Right cardiac atrium (tissue), 5 donors: Measurements from ENCODE around the gene IGFALS. TPM values are rescaled to one million over a fixed set of nuclear protein-coding genes. Genes with fewer than 3 reads are reported as not detected.

Experiments used
- ATAC-seq, 2 donors: fragments of 200-7000 bp; cut with Tn5 transposase; one replicate each; pipeline versions ENCODE4 v1.8.0 to v1.9.1; 2020; ENCODE audit warnings: moderate library complexity in 2 of 2, mild to moderate bottlenecking in 1 of 2
- DNase-seq, 3 donors: peaks; one replicate each; pipeline ENCODE4 v3.0.0-alpha.2; 2020
- H3K27ac ChIP-seq: one replicate; pipeline ENCODE4 v1.5.1; 2013; ENCODE audit warnings: mild to moderate bottlenecking, low read length, control low read depth, moderate library complexity
- H3K27me3 ChIP-seq: one replicate; pipeline ENCODE4 v1.6.1; 2013; ENCODE audit not compliant: control insufficient read depth, insufficient read depth
- H3K4me1 ChIP-seq: one replicate; pipeline ENCODE4 v1.6.1; 2013; ENCODE audit warnings: low read length; ENCODE audit not compliant: control insufficient read depth, insufficient read depth
- H3K4me3 ChIP-seq: one replicate; pipeline ENCODE4 v1.5.1; 2013; ENCODE audit warnings: low read length, control low read depth
- H3K9me3 ChIP-seq: one replicate; pipeline ENCODE4 v1.6.1; 2013; ENCODE audit warnings: low read length; ENCODE audit not compliant: control insufficient read depth
- WGBS: extraction: QIAGEN DNeasy Blood & Tissue Kit; methylation state at CpG from one replicate; pipeline ENCODE4 v1.1.7; 2013; 5-methylcytosine and 5-hydroxymethylcytosine counted together
- intact Hi-C, 4 donors: fragments of 100-400 bp; cut with DNase I; formaldehyde crosslinking; loops; one replicate each; pipeline versions ENCODE4 v1.11.0 to v1.14.0; 2022 to 2023
- polyA plus RNA-seq: library from polyadenylated mRNA; stranded (reverse); fragments of 200-250 nt; gene quantifications from one replicate; pipeline ENCODE4 v1.2.3, GENCODE V29; 2013
- total RNA-seq, 4 donors: library from RNA; stranded (reverse); fragmentation: NEBNext Ultra II Directional; extraction: Animal tissue kit (Norgen Biotek cat#: 25700); gene quantifications; one replicate each; pipeline ENCODE4 v1.2.1, GENCODE V29; 2021
- donor health status: healthy with polysubstance abuse.
- donor health status: DM: no; HTN: yes; CAD: no.
- donor health status: DM: no; HTN: no; CAD: no.
- donor health status: DM: no; HTN: yes; CAD: no; lungs with severe emphysema.
- donor health status: DM: yes; HTN: yes; CAD: no.

IGFALS gene
- total and polyA plus RNA-seq, 5 donors, result 0.05 TPM; not detected in 4

DNA sequence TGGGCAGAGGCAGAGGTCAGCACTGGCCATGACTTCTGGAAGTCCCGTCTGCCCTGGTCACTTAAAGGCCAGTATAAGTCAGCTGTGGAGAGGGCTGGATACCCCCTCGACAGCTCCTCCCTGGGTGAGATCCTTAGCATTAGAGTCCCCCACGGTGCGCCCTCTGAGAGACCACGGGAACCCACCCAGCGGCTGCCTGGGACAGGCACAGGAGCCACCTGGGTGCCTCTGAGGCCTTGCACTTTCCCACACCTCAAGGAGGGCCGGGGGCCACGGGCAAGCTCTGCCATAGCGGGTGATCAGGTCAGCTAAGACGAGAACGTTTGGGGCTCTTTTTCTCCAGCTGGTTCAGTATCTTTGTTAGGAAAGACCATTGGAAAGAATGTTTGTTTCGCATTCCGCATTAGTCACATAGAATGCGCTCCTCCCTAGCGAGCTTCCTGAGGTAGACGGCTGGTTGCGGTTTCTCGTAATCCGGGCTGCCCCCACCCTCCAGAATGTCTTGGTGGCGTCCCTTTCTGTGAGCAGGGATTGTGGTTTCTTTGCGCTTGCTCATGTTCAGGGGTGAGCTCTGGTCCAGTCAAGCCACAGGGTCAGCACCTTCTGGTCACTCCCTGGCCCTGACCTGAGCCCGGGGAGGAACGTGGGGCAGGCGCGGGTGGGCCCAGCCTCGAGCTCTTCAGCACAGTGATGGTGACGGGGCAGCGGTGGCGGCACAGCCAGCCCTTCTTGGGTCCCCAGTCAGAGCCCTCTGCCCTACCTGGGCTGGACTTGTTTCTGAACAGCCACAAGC, 47.4 kb downstream of the IGFALS start:
- no peaks in the 10 kb centered on the region for H3K9me3 ChIP-seq
- H3K27ac ChIP-seq, result no peak overlapping the region
- DNase-seq (no peak), ATAC-seq (no peak)
- intact Hi-C loops, result no loop called here
- no peaks in the 10 kb centered on the region for H3K27me3 ChIP-seq
- H3K4me3 ChIP-seq, result no peak overlapping the region
- WGBS, result 92% methylated on average over 29 of the region's 29 CpGs
- H3K4me1 ChIP-seq, result no peaks in the 10 kb centered on the region

DNA sequence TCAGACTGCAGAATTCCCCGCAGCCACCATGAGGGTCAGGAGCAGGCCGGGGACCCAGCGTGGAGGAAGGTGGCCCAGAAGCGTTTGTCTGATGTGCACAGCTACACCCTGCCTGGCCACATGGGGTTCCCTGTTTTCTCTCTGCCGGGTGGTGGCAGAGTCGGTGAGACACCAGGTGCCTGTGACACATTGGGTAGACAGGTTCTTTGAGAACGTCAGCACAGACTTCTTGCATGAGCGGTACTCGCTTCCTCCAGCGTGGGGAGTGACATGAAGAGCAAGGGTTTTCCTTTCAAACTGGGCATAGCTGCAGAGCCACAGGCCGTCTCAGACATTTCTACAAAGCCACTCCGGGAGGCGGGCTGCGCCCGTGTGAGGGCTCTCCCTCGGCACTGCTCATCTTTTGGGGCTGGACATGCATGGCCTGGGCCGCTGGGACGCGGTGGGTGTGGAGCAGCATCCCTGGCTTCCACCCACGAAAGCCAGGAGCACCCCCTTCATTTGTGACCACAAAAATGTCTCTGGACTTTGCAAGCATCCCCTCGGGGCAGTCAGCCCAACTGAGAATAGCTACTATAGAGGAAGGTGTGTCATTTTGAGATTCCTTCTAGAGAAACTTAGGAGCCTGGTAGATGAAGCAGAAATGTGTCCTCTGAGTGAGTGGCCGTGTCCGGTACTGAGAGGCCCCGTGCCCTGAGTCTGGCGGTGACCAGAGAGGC, 48.2 kb downstream of the IGFALS start:
- intact Hi-C loops, result no loop called here
- Histone ChIP-seq H3K27ac (no peak overlapping the region), H3K4me1 (no peaks in the 10 kb centered on the region), H3K4me3 (no peak overlapping the region), H3K9me3 (no peaks in the 10 kb centered on the region), H3K27me3 (no peaks in the 10 kb centered on the region)
- no peak for DNase-seq
- ATAC-seq, result no peak
- WGBS, result 92% methylated on average over 25 of the region's 25 CpGs

DNA sequence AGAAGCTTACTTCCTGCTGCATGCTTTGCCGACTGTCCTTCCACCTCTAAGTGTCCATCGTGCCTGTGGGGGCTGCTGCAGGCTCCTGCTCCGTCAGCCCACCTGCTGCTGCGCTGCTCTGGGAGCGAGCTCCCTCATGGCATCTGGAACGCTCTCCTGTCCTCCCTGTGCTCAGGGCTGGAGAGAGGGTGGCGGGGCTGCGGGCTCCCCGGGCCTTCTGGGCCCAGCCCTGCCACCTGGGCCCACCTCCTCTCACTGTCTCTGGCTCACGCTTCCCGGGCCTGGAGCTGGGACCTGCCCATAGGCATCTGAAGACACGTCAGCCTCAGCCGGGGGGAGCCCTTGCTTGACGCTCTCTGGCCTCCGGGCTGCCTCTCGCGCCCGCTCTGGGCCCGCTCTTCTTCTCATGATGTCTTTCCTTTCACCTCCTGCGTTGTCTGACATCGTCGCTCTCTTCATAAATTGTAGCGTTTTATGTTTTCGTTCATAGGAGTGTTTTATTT, 49.1 kb downstream of the IGFALS start:
- no peak for DNase-seq
- intact Hi-C loops, result no loop called here
- no peak overlapping the region for H3K27ac ChIP-seq
- H3K27me3 ChIP-seq, result no peaks in the 10 kb centered on the region
- WGBS, result 90% methylated on average over 24 of the region's 24 CpGs
- ATAC-seq, result no peak
- no peaks in the 10 kb centered on the region for H3K4me1 ChIP-seq
- H3K4me3 ChIP-seq, result no peak overlapping the region
- no peaks in the 10 kb centered on the region for H3K9me3 ChIP-seq

DNA sequence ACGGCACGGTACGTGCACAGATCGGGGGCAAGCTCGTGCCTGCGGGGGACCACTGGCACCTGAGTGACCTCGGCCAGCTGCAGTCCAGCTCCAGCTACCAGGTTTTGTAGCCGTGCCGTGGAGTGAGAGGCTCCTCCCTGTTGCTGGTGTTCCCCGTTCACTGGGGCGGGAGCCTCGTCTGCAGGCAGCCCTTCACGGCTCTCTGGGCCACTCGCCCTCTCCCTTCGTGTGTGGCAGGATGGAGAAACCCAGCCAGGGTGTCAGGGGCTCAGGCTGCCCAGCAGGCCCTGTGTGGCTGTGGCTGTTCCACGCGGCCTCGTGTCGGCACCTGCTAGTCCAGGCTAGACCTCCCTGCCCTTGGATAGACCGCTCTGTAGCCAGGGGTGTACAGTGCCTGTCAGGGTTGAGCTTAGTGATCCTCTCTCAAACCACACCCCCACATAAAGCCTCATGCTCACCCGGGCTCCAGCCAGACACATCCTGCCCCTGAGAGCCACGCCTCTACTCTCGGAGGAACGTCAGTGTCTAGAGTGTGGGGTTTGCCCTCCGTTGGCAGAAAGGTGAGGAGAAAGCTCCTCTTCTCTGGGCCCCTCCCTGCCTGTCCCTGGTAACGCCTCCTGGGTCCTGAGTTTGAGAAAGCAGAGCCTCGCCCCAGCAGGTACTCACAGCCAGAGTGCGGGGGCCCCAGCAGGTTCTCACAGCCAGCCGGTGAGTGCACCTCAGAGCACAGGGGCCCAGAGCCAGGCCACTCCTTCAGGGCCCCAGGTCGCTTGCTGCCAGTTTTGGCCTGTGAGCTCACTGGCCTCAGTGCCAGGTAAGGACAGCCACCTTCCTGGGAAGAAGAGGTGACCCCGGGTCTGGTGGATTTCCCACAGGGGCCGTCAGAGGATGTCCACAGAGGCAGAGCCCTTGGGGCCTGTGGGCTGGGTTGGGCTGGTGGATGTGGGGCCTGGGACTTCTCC, 49.8 kb downstream of the IGFALS start:
- H3K27ac ChIP-seq, result no peak overlapping the region
- ATAC-seq, result peak in 1 of 2 donors; percentile 8
- 90% methylated on average over 32 of the region's 32 CpGs for WGBS

DNA sequence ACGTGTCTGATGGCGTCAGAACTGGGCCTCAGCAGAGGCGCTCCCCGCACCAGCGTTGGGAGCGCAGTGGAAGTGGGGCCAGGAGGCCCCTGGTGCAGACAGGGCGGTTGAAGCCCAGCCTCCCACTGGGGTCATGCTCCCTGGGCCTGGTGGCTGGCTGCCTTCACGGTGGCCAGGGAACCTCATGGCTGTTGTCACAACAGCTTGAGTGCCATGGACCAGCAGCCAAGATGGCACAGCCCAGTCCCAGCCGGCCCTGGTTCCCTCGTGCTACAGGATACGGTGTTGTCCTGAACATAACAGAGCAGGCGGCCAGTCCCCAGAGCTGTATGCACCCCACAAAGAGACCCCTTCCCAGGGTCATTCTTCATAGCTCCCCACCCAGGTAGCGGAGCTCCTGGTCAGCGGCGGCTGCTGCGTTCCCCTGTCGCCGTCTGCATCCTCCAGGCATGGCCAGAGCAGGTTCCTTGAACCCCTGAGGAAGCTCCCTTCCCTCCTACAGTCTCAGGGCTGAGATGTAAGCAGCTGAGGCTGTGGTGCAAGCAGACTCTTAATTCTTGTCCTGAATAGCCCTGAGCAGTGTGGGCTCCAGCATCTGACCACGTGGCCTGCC, 51.8 kb downstream of the IGFALS start:
- 89% methylated on average over 19 of the region's 19 CpGs for WGBS
- H3K27ac ChIP-seq, result no peak overlapping the region
- H3K4me3 ChIP-seq, result no peak overlapping the region
- no peaks in the 10 kb centered on the region for H3K9me3 ChIP-seq
- ATAC-seq, result peak; percentile 24
- intact Hi-C loops, result no loop called here
- H3K27me3 ChIP-seq, result no peaks in the 10 kb centered on the region
- peak in 1 of 3 donors; percentile 30 for DNase-seq
- H3K4me1 ChIP-seq, result no peaks in the 10 kb centered on the region

More for the DNA sequence above, 49.8 kb downstream of the IGFALS start:
- intact Hi-C loops, result no loop called here
- Histone ChIP-seq H3K9me3 (no peaks in the 10 kb centered on the region), H3K4me1 (no peaks in the 10 kb centered on the region), H3K4me3 (no peak overlapping the region), H3K27me3 (no peaks in the 10 kb centered on the region)
- DNase-seq, result no peak

DNA sequence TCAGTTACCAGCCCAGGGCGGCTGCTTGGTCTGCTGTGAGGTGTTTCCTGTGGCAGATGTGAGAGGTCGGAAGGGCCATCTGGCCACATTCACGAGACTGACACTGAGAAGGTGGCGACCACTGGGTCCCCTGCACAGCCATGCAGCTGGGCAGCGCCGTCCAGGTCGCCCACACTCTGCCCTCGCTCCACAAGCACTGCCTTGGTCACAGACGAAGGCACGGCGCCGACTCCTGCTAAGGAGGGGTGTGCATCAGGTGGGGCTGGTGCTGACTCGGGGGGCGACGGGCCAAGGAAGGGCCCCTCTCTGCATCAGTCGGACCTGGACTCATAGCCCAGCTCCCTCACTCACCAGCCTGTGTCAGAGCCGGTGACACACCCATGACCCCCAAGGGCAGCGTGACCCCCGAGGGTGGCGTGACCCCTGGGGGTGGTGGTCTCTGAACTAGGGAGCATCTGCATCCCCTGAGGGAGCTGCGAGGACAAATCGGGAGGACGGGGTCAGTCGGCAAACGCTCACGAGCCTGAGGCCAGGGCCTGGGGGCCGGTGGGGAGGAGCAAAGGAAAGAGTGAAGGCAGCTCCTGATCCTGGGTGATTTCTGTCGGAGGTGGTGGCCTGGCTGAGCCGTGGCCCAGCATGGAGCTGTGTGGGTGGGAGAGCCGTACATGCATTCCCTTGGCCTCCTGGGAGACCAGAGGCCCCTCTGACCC, 52.6 kb downstream of the IGFALS start:
- Histone ChIP-seq H3K9me3 (no peaks in the 10 kb centered on the region), H3K27me3 (no peaks in the 10 kb centered on the region), H3K4me1 (no peaks in the 10 kb centered on the region), H3K27ac (no peak overlapping the region), H3K4me3 (no peak overlapping the region)
- WGBS, result 90% methylated on average over 30 of the region's 30 CpGs
- intact Hi-C loops, result no loop called here
- DNase-seq (no peak), ATAC-seq (peak; percentile 15 to 27)

Other genes starting within 250 kb of the IGFALS start
- 10 to 100 TPM in 3 of 4 donors, 1 to 10 TPM in 1; 9.7 to 14.2 (median 13.0) TPM for gene IFT140, start 181.6 kb downstream of the IGFALS start, total RNA-seq
- gene IFT140, start 181.6 kb downstream of the IGFALS start, polyA plus RNA-seq, result 7.4 TPM
- gene CRAMP1, start 181.3 kb downstream of the IGFALS start, total RNA-seq, result 10 to 100 TPM; 11.0 to 18.4 (median 13.7) TPM
- 7.1 TPM for gene CRAMP1, start 181.3 kb downstream of the IGFALS start, polyA plus RNA-seq
- 10 to 100 TPM; 18.5 to 38.3 (median 25.3) TPM for gene JPT2, start 115.4 kb downstream of the IGFALS start, total RNA-seq
- 11.9 TPM for gene JPT2, start 115.4 kb downstream of the IGFALS start, polyA plus RNA-seq
- 10 to 100 TPM; 71.1 to 87.6 (median 79.8) TPM for gene MAPK8IP3, start 87.5 kb downstream of the IGFALS start, total RNA-seq
- gene MAPK8IP3, start 87.5 kb downstream of the IGFALS start, polyA plus RNA-seq, result 69.3 TPM
- gene NME3, start 22.2 kb downstream of the IGFALS start, total RNA-seq, result 10 to 100 TPM; 36.5 to 55.4 (median 47.4) TPM
- 75.2 TPM for gene NME3, start 22.2 kb downstream of the IGFALS start, polyA plus RNA-seq
- gene EME2, start 20.9 kb downstream of the IGFALS start, total RNA-seq, result 10 to 100 TPM in 2 of 4 donors, 1 to 10 TPM in 2; 8.1 to 11.3 (median 9.8) TPM
- 6.3 TPM for gene EME2, start 20.9 kb downstream of the IGFALS start, polyA plus RNA-seq
- gene MRPS34, start 20.6 kb downstream of the IGFALS start, total RNA-seq, result 10 to 100 TPM; 53.3 to 80.0 (median 69.1) TPM
- 91.4 TPM for gene MRPS34, start 20.6 kb downstream of the IGFALS start, polyA plus RNA-seq
- 10 to 100 TPM; 24.5 to 41.3 (median 34.1) TPM for gene SPSB3, start 11.1 kb downstream of the IGFALS start, total RNA-seq
- gene SPSB3, start 11.1 kb downstream of the IGFALS start, polyA plus RNA-seq, result 51.8 TPM
- gene NUBP2, start 10.7 kb downstream of the IGFALS start, total RNA-seq, result 10 to 100 TPM; 33.1 to 39.1 (median 35.9) TPM
- 45.3 TPM for gene NUBP2, start 10.7 kb downstream of the IGFALS start, polyA plus RNA-seq
- gene HAGH, start 33.1 kb upstream of the IGFALS start, total RNA-seq, result 100 to 1,000 TPM; 123 to 155 (median 141) TPM
- 224 TPM for gene HAGH, start 33.1 kb upstream of the IGFALS start, polyA plus RNA-seq
- gene FAHD1, start 33.5 kb upstream of the IGFALS start, total RNA-seq, result 10 to 100 TPM; 18.8 to 26.5 (median 22.6) TPM
- gene FAHD1, start 33.5 kb upstream of the IGFALS start, polyA plus RNA-seq, result 46.4 TPM
- gene MEIOB, start 78.5 kb upstream of the IGFALS start, total RNA-seq, result not detected
- gene MEIOB, start 78.5 kb upstream of the IGFALS start, polyA plus RNA-seq, result not detected
- gene HS3ST6, start 124.7 kb upstream of the IGFALS start, total RNA-seq, result not detected
- not detected for gene HS3ST6, start 124.7 kb upstream of the IGFALS start, polyA plus RNA-seq
- 10 to 100 TPM; 18.0 to 34.0 (median 26.2) TPM for gene MSRB1, start 149.5 kb upstream of the IGFALS start, total RNA-seq
- 39.2 TPM for gene MSRB1, start 149.5 kb upstream of the IGFALS start, polyA plus RNA-seq
- gene RPL3L, start 161.0 kb upstream of the IGFALS start, total RNA-seq, result 10 to 100 TPM; 21.1 to 47.2 (median 24.2) TPM
- 37.3 TPM for gene RPL3L, start 161.0 kb upstream of the IGFALS start, polyA plus RNA-seq
- 100 to 1,000 TPM; 397 to 535 (median 467) TPM for gene NDUFB10, start 165.8 kb upstream of the IGFALS start, total RNA-seq
- 1,316 TPM for gene NDUFB10, start 165.8 kb upstream of the IGFALS start, polyA plus RNA-seq
- gene RPS2, start 171.1 kb upstream of the IGFALS start, total RNA-seq, result 1,000 to 10,000 TPM in 3 of 4 donors, 100 to 1,000 TPM in 1; 947 to 1,371 (median 1,063) TPM
- gene RPS2, start 171.1 kb upstream of the IGFALS start, polyA plus RNA-seq, result 1,244 TPM
- not detected for gene RNF151, start 173.2 kb upstream of the IGFALS start, total RNA-seq
- not detected for gene RNF151, start 173.2 kb upstream of the IGFALS start, polyA plus RNA-seq
- gene TBL3, start 178.3 kb upstream of the IGFALS start, total RNA-seq, result 10 to 100 TPM; 19.0 to 22.8 (median 19.7) TPM
- gene TBL3, start 178.3 kb upstream of the IGFALS start, polyA plus RNA-seq, result 39.6 TPM
- gene NOXO1, start 187.8 kb upstream of the IGFALS start, total RNA-seq, result not detected
- 0.29 TPM for gene NOXO1, start 187.8 kb upstream of the IGFALS start, polyA plus RNA-seq
- gene GFER, start 190.5 kb upstream of the IGFALS start, total RNA-seq, result 10 to 100 TPM; 19.6 to 25.7 (median 22.2) TPM
- gene GFER, start 190.5 kb upstream of the IGFALS start, polyA plus RNA-seq, result 31.7 TPM
- gene SYNGR3, start 196.3 kb upstream of the IGFALS start, total RNA-seq, result 1 to 10 TPM in 1 of 4 donors, under 1 TPM in 3; 0.57 to 1.0 (median 0.68) TPM
- 1.4 TPM for gene SYNGR3, start 196.3 kb upstream of the IGFALS start, polyA plus RNA-seq
- gene ZNF598, start 216.1 kb upstream of the IGFALS start, total RNA-seq, result 10 to 100 TPM; 16.8 to 20.5 (median 17.5) TPM
- gene ZNF598, start 216.1 kb upstream of the IGFALS start, polyA plus RNA-seq, result 14.0 TPM
- not detected for gene NPW, start 226.1 kb upstream of the IGFALS start, total RNA-seq
- not detected for gene NPW, start 226.1 kb upstream of the IGFALS start, polyA plus RNA-seq
- 100 to 1,000 TPM; 131 to 257 (median 158) TPM for gene NHERF2, start 233.2 kb upstream of the IGFALS start, total RNA-seq
- 228 TPM for gene NHERF2, start 233.2 kb upstream of the IGFALS start, polyA plus RNA-seq